Dermis blood vessel endothelial cell (primary cell): ENCODE measurements around the gene FHDC1. TPM values are rescaled to one million over a fixed set of nuclear protein-coding genes. Genes with fewer than 3 reads are reported as not detected.
A peak's percentile ranks its signal among the peaks of the same experiment; 100 is the strongest.

ENCODE experiments used
- DNase-seq: peaks from one replicate; pipeline ENCODE4 v3.0.0; 2010
- total RNA-seq: library from RNA; depleted of rRNA; stranded (reverse); fragments of >200 nt; gene quantifications from 2 replicates; pipeline ENCODE4 v1.2.3, GENCODE V29; 2014

Gene FHDC1
- total RNA-seq, 1 donor from 2014 or later, result 0.68 TPM

DNA sequence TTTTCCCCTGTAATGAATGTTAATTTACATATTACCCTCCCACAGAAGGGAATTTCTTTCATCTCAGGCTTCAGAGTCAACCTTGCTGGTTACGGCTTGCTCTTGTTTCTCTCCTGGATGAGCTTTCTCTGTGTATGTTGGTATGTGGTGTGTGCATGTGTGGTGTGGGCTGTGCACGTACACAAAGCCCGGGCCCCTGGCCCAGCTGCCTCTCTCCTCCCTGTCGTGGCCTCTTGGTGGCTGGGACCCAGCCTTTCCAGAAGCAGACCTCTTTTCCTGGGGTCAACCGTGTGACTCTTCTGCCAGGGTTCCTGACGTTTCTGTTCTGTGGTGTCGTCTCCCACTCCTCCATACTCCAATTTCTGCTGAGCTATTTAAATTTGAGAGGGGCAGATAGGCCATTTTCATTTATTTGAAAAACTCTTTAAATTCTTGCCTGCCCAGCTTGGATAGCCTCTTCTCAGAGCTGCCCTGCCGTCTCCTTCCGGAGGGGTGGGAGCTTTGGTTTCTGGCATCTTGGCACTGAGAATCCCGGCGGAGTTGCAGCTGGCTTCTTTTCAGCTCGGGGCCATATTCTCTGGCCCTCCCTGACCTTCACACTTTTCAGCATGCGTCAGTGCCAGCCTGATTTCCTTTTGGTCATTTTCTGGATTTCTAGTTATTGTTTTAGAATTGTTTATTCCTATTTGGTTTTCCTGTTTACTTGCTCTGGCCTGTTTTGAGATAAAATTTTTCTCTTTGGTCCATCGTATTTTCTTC lies 25.1 kb downstream of the FHDC1 start:
- peak; percentile 58 for DNase-seq

- no peak for DNase-seq
These were observed 25.6 kb downstream of the FHDC1 start for GRCh38 chr4:152961773-152962115.

DNA sequence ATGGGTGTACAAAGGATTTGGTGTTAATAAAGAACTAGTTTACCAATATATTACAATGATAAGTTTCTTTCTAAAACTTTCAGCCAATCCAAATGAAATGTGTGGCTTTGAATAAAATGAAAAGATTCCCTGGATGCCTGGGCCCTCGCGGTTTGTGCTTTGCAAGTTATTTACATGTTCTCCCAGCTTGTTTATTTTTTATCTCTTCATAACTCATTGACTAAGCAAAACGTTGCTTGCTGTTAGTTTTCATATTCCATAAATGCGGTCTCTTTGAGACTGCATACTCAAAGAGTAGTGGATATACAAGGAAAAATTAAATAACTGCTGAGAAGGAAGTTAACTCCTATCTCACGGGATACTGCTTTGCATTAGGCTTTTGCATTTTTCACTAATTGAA lies 26.0 kb downstream of the FHDC1 start:
- DNase-seq, result no peak

DNA sequence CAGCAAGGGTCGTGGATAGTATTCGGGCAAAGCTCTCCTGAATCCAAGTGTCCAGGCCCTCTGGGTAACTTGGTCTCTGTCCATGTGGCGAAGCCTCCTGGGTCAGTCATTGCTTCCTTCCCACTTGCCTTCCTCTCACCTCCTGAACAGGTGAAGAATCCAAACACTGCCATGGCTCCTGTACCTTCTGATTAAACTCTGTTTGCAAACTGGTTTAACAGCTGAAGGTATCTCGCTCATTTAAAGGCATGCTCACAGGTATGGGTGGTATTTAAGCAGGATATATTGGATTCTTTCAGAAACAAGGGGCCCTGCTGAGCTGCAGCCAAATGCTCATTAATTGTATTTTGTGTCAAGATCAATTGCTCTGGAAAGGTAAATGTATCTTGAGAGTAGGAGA lies 28.2 kb downstream of the FHDC1 start:
- no peak for DNase-seq

- DNase-seq, result no peak
These were observed 29.5 kb downstream of the FHDC1 start for GRCh38 chr4:152965611-152966010.

- DNase-seq, result no peak
These were observed 31.8 kb downstream of the FHDC1 start for GRCh38 chr4:152967907-152968306.

GRCh38 chr4:152968806-152969394 lies 32.8 kb downstream of the FHDC1 start:
- no peak for DNase-seq

DNA sequence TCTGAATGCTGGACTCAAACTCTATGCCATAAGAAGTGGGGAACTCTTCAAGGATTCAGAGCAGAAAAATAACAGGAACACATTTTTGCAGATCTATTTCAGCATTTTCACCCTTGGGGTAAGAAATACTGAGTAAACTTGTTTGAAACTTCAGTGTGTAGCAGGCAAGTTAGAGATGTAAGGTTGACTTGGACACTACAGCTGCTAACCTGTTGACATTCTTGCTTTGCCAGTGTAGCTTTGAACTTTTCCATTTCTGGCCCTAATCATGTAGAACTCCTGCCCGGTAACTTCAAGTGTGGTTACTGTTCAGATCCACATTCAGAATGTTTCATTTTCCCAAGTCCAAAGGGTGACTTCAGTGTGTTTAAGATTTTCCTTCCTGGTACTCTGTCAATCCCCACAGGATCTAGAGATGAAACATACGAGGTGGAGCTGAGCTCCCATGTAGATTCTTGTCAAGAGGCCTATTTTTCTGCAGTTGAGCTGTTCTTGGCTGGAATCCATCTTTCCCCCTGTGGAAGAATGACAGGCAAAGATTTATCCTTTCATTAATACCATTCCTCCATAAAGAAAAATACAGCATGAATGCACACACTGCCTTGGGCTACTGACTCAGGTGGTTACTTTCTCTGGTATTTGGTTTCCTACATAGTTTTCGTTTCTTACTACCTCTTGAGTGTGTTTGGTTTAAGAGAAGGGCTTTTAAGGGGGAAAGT lies 34.1 kb downstream of the FHDC1 start:
- peak; percentile 10 for DNase-seq

DNA sequence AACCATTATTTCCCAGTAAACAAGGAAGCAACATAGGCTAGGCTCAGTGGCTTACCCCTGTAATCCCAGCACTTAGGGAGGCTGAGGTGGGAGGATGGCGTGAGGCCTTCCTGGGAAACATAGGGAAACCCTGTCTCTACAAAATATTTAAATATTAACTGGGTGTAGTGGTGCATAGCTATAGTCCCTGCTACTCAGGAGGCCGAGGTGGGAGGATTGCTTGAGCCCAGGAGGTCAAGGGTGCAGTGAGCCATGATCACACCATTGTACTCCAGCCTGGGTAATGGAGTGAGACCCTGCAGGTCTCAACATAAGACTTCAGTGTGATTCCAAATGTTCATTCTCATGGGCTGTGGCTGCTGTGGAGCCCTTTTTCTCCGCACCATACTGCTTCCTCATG lies 34.9 kb downstream of the FHDC1 start:
- no peak for DNase-seq

GRCh38 chr4:152972821-152973628 lies 36.9 kb downstream of the FHDC1 start:
- peak; percentile 35 for DNase-seq

DNA sequence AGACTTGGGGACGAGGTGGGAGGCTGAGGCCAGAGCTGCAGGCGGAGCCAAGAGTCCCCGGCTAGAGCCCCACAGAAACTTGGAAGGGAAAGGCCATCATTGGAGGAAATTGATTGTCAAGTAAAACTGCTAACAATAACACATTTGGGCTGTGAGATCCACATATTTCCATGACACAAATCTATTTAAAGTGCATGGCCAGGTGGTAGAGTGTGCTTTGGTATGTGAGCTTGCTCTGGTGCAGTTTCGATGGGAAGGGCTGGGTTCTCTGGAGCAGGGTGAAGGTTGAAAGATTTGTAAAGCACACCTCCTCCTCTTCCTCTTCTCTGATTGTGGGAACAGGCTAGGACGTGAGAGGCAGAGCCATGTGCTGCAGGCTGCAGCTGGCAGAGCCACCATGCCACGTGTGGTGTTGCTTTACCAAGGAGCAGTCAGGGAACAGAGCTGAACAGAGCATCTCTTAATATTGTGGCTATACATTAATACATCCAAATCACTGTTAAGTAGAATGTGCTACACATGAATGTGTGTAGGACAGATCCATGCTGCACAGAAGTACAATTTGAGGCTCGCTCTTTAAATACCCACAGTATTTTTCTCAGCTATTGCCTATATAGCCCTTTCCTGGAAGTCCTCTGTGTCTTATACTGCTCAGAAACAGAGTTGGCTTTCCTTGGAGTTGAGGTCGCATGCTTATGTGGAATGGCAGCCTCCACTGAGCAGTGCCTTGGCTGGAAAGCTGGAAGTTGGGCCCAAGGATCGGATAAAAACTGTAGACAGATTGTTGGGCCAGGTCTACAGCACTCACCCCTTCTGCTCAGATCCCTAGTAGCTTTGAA lies 37.7 kb downstream of the FHDC1 start:
- no peak for DNase-seq

GRCh38 chr4:152974468-152975379 lies 38.6 kb downstream of the FHDC1 start:
- no peak for DNase-seq

DNA sequence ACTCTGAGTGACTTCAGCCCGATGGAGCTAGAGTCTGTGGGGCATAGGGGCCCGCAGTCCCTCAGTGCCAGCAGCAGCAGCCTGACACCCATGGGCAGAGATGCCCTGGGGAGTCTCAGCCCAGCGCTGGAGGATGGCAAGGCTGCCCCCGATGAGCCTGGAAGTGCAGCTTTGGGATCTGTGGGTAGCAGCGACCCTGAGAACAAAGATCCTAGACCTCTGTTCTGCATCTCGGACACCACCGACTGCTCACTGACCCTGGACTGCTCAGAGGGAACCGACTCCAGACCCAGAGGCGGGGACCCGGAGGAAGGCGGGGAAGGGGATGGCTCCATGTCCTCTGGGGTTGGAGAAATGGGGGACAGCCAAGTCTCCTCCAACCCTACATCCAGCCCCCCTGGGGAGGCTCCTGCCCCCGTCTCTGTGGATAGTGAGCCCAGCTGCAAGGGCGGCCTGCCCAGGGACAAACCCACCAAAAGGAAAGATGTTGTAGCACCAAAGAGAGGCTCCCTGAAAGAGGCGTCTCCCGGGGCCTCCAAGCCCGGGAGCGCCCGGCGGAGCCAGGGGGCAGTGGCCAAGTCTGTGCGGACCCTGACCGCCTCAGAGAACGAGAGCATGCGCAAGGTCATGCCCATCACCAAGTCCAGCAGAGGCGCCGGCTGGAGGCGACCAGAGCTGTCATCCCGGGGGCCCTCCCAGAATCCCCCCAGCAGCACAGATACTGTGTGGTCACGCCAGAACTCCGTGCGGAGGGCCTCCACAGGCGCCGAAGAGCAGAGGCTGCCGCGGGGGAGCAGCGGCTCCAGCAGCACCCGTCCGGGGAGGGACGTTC lies 39.5 kb downstream of the FHDC1 start:
- DNase-seq, result no peak

DNA sequence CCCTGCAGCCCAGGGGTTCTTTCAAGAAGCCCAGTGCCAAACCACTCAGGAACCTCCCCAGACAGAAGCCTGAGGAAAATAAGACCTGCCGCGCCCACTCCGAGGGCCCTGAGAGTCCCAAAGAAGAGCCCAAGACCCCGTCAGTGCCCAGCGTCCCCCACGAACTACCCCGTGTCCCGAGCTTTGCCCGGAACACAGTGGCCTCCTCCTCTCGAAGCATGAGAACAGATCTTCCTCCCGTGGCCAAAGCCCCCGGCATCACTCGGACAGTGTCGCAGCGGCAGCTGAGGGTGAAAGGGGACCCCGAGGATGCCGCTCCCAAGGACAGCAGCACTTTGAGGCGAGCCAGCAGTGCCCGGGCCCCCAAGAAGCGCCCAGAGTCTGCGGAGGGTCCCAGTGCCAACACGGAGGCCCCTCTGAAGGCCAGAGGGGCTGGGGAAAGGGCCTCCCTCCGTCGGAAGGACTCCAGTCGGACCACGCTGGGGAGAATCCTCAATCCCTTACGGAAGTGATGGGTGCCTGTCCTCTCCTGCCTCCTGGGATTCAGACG lies 40.2 kb downstream of the FHDC1 start:
- DNase-seq, result no peak

GRCh38 chr4:152979731-152980330 lies 43.7 kb downstream of the FHDC1 start:
- no peak for DNase-seq

DNA sequence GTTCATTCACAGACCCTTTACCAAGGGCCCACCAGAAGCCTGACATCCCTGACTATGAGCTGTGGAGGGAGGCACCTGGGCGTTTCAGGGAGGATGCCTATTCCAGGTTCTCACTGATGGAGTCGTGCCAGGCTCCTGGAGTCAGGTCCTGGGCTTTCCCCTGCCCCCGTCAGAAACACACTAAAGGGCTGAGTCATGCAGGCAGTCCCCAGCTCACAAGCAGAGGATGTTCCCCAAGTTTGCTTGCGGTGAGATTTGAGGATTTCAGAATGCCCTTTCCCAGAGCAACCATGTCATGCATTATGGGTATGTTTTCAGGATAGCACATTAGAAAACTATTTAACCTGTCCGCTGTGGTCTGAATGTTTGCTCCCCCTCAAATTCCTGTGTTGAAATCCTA lies 45.2 kb downstream of the FHDC1 start:
- no peak for DNase-seq

- DNase-seq, result no peak
These were observed 45.7 kb downstream of the FHDC1 start for GRCh38 chr4:152981842-152982241.

DNA sequence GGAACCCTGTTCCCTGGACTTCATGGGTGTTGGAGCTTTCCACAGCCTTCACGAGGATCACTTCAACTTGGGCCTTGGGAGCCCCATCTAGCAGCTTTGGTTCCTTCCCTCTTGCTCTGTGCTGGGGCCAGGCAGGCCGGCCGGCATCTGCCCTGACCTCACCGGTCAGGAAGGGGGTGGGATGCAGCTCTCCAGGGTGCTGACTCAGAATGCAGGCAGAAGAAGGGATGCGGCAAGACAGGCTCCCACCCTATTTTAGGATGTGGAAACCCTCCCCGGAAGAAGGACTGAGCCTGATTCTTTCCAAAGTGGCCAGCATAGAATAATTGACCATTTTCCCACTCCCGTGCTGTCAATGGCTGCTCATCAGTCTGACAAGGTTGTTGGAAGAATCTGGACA lies 47.1 kb downstream of the FHDC1 start:
- DNase-seq, result peak; percentile 7

DNA sequence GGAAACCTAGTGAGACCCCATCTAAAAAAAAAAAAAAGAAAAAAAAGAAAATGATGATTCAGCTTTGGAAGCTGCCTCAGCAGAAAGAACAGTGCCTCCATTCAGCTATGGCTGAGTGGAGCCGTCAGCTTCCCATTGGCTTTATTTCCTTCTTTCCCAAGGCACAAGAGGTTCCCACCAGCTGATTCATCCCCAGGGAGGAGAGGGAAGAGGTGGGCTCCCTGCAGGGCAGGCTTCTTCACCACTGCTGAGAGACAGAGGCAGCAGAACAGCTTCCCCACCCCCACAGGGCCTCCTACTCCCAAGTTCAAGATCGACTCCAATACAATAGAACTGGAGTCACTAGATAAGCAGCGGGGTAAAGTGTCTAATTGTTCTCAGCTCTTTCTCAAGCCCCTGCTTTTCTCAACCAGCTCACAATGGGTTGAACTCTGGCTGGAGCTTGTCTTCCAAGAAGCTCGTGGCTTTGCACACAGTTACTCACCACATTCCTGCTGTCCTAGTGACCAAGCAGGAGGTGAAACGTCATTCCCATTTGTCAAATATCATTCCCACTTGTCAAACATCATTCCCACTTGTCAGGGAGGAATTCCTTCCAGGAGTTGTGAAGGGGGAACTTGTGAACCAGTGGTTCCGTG lies 47.8 kb downstream of the FHDC1 start:
- DNase-seq, result no peak
